ENCODE measurements around the gene GFI1. TPM values are rescaled to one million over a fixed set of nuclear protein-coding genes. Genes with fewer than 3 reads are reported as not detected.
"Not testable (repeated sequence)": the region's sequence is repeated elsewhere in the genome, so short reads cannot be mapped to it uniquely, and the experiment has no call there.

The GFI1 gene
- total RNA-seq (ENCODE audit: insufficient read depth, low replicate concordance), result 3.6 TPM

DNA sequence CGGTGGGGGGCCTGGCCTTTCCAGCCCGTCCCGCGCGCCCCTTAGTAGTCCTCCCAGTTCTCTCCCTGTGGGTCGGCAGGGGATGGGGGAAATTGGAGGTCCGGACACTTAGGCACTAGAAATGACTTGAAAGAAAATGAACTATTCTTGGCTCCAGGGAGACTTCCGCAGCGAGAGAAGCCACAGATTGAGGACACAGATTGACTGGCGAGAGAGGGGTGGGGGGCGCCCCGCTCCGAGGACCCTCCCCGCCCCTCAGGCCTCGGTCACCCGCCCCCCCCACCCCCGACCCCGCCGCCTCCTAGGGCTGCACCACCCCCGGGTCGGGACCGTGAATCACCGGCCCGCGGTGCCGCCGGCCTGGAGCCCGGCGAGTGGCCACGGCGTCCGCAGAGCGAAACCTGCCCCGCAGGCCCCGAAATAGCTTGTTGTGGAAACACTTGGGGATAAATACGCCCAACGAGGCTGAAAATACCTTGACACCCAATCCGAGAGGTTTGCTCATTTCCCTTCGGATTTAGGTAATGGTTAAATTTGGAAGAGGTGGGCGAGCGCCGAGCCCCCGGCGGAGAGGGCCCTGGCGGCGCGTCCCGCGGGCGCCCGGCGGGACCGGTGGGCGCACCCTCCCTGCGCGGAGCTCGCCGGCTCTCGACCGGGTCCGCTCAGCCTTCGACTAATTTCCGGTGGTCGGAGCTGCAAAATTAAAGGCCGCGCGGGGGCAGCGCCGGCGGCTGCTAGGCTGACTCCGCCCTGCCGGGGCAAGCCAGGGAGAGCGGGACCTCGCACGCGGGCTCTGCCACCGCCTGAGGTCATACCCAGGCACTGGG lies at the start of gene GFI1:
GFI1 (minus strand) TSS at position 675 of the 827 bp plus-strand sequence. CDS start 3,438 bp downstream, outside the sequence.
- no peak for DNase-seq (ENCODE audit: low spot score)

DNA sequence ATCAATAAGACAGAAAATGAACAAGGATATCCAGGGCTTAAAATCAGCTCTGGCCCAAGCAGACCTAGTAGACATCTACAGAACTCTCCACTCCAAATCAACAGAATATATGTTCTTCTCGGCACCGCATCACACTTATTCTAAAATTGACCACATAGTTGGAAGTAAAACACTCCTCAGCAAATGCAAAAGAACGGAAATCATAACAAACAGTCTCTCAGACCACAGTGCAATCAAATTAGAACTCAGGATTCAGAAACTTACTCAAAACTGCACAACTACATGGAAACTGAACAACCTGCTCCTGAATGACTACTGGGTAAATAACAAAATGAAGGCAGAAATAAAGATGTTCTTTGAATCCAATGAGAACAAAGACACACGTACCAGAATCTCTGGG lies 45.6 kb upstream of the GFI1 start:
- not testable (repeated sequence) for DNase-seq (ENCODE audit: low spot score)

DNA sequence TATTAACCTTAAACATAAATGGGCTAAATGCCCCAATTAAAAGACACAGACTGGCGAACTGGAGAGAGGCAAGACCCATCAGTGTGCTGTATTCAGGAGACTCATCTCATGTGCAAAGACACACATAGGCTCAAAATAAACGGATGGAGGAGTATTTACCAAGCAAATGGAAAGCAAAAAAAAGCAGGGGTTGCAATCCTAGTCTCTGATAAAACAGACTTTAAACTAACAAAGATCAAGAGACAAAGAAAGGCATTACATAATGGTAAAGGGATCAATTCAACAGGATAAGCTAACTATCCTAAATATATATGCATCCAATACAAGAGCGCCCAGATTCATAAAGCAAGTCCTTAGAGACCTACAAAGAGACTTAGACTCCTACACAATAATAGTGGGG lies 45.2 kb upstream of the GFI1 start:
- DNase-seq (ENCODE audit: low spot score), result not testable (repeated sequence)

DNA sequence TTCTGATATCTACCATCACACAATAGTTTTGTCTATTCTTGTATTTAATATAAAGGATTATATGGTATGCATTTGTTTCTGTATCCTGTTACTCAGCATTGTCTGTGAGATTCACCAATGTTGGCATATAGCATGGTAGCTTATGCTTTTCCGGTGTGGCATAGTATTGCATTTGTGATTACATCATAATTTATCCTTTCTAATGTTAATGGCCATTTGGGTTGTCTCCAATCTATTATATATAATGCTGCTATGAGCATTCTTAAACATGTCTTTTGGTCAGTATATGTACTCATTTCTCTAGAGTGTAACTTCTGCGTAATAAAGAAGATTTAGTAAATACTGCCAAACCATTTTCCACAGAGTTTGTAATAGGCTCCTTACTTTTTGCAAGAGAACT lies 40.9 kb upstream of the GFI1 start:
- no peak for DNase-seq (ENCODE audit: low spot score)

DNA sequence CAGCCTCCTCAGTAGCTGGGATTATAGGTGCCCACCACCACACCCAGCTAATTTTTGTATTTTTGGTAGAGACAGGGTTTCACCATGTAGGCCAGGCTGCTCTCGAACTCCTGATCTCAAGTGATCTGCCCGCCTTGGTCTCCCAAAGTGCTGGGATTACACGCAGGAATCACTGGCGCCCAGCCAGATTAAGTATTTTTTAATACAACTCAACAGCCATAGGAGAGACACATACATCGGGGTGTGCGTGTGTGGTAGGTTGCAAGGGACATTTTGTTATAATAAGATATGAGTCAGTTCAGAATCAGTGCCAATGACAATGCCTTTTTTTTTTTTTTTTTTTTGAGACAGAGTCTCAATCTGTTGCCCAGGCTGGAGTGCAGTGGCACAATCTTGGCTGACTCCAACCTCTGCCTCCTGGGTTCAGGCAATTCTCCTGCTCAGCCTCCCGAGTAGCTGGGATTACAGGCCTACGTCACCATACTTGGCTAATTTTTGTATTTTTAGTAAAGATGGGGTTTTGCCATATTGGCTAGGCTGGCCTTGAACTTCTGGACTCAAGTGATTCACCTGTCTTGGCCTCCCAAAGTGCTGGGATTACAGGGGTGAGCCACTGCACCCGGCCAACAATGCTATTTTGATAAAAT lies 38.3 kb upstream of the GFI1 start:
- not testable (repeated sequence) for DNase-seq (ENCODE audit: low spot score)

DNA sequence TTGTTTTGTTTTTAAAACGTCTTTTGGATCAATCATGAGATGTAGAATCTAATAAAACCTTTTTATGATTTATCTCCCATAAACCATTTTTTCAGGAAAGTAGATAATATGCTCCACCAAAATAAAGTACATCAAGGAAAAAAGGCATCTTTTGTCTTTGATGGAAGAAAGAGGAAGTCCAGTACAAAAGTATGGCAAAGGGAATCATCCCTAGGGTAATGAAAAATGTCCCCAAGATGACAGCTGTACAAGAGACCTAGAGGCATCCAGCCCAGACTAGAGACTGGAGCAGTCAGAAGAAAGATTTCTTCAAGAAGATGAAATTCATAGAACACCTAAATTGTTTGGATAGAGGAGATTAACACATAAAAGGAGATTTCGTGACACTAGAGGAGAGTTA lies 32.3 kb upstream of the GFI1 start:
- DNase-seq (ENCODE audit: low spot score), result no peak

DNA sequence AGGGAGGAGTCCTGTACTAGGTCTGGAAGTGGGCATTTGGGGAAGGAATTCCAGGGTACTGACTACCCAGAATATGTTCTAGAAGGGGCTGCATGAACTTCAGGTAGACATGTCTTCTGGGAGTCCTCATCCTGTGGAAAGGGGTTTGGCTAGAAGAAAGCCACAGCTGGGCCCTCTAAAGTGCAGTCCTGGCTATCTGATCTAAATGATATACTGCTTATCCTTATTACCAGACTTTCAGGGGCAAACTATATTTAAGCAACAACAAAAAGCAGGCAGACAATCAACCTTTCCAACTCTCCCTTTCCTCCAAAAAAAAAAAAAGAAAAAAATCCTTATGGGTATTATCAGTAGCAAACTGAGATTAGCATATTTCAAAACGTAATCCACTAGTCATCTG lies 29.8 kb upstream of the GFI1 start:
- no peak for DNase-seq (ENCODE audit: low spot score)

DNA sequence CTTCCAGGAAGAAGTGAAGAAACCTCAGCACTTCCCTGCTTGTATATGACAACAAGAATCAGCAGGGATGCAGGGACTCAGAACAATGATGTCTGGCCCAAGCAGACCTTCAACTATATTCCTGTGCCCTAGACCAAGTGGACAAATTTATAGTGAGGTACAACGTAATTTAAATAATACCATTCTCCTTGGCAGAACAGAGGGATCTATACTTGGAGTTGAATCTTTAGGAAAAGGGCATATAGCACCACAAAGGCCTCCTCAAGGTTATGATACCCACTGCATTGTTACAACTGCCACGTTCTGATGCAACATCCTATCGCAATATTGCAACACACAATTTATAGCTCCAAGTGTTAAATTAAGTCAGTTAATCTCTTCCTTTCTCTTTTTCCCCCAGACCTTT lies 29.1 kb upstream of the GFI1 start:
- no peak for DNase-seq (ENCODE audit: low spot score)

DNA sequence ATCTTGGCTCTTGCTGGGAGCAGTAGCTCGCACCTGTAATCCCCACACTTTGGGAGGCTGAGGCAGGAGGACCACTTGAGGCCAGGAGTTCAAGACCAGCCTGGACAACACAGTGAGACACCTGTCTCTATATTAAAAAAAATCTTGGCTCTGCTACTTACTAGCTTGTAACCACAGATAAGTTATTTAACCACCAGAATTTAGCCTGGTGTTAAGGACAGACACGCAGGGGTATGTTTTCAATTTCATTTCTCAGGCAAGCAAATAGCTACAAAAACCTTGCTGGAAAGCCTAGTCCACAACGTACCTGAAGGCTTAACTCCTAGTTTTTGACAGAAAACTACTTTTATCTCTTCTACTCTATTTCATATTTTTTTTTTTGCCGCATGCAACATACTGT lies 24.8 kb upstream of the GFI1 start:
- DNase-seq (ENCODE audit: low spot score), result no peak

DNA sequence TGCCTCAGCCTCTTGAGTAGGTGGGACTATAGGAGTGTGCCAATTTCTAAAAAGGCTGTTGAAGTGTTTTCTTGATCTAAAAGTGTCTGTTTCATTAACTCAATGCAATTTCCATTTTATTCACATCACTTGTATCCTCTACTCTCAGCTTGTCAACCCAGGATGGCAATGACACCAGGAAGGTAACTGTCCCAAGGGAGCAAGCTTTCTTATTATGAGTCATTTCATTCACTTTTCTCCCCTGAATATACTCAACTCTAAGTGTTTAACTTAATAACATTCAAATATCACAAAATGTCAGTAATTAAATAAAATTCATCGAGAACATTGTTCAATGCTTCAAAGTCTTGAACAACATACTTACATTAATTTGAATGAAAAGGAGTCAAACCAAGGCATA lies 22.9 kb upstream of the GFI1 start:
- no peak for DNase-seq (ENCODE audit: low spot score)

DNA sequence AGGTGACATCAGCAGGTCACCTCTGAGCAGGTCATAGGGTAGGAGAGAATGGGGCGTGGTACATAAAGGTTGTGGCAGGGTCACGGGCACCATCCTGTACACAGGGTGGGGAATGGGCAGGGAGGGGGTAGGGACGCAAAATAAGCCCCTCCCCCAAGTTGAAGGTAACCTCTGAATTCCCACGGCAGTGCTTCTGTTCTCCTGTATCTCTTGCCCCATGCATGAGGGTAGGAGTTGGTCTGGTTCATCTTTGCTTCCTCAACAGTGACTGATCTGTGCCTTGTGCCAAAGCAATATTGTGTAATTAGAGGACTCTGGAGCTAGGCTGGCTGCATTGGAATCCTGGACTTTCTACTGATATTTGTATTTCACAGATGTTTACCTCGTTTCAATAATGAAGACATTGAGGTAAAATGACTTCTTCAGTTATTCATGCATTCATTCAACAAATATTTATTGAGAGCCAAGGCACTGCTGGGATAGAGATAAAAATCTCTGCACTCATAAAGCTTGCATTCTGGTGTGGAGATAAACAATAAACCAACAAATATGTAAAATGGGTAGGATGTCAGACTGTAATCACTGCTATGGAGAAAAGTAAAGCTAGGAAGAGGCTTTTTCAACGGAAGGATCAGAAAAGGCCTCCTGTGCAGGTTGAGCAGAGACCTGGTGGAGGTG lies 18.4 kb upstream of the GFI1 start:
- no peak for DNase-seq (ENCODE audit: low spot score)

DNA sequence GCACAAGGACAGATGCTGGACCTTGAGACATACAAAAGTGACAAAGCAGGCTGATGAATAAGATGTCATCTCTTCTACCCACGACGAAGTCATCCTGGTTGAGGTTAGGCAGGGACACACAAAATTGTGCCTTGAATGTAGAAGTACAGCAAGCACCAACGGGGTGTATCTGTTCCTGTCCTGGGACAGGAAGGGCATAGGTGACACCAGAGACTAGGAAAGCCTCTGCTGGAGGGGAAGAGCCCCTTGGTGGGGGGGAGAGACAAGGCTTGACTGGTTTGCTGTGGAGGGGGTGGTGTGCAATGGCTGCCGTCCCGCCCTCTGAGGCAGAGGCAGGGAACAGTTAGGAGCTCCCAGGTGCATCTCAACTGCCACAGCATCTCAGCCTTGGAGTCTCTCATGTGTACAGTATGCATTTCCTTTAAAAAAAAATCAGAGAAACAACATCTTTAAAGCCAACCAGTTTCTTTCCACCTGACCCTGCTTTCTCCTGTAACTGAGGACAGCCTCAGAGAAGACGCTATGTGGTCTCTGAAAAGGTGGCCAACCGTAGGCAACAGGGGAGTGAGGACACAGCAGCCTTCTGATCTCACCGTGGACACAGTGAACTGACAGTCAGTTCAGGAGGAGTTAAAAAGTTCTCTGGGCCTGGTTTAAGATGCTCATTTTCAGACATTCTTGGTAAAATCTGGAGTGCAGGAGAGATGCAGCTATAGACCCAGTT lies 17.7 kb upstream of the GFI1 start:
- no peak for DNase-seq (ENCODE audit: low spot score)

DNA sequence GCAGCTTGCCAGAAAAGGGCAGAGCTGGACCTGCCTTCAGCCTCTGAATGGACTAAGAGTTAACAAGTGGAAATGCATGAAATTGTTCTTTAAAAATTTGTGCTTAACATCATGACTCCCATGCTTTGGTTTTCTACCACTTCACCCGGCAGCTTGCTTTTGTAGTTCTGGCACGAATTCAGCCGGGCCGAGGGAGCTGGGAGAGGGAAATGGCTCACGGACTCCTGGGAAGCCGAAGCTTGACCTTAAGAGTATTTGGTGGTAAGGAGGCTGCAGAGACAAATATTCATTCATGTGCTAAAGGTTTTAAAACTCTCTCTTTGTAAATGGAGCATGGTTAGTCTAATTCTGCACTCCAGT lies 17.2 kb upstream of the GFI1 start:
- DNase-seq (ENCODE audit: low spot score), result no peak

DNA sequence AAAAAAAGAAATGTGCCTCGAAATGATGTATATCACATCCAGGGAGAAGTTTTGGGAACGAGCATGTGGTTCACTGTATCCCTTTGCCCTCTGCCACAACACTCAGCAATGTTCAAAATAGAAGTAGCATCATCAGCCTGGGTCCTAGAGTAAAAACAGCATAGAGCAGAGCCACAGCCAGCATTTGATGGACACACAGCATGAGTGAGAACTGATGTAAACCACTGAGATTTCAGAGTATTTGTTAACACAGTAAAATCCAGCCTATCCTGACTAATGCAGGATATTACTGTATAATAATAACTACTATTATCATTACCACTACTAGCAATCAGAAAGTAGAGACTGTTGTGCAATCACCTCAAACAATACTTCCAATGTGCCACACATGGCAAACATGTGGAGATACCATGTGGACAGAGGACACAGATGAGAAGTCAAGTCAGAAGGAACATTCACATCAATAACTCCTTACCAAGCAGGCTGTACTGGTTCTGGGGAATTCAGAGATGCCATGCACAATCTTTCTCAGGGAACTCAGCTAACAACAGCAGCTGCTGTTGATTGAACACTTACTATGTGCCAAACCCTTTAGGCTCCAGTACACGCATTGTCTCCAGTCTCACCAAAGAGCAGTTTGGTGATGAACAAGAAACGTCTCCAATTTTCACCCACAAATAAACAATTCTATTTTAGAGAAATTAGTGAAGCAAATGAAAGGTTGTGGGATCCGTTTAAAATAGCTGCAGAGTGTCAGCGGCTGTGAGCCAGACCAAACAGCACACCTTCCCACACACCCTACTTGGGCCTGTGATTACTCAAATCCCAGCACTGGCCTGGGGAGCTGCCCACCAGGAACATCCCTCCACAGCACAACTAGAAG lies 16.6 kb upstream of the GFI1 start:
- DNase-seq (ENCODE audit: low spot score), result no peak

DNA sequence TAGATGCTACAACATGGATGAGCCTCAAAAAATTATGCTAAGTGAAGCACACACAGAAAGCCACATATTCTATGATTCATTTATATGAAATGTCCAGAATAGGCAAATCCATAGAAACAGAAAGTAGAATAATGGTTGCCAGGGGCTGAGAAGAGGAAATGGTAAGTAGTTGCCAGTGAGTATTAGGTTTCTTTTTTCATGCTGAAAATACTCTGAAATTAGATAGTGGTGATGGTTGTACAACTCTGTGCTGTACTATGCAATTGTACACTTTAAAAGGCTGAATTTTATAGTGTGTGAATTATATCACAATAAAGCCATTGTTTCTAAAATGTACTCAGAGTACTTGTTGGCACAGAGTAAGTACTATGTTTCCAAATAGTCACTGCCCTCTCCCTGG lies 15.5 kb upstream of the GFI1 start:
- no peak for DNase-seq (ENCODE audit: low spot score)

DNA sequence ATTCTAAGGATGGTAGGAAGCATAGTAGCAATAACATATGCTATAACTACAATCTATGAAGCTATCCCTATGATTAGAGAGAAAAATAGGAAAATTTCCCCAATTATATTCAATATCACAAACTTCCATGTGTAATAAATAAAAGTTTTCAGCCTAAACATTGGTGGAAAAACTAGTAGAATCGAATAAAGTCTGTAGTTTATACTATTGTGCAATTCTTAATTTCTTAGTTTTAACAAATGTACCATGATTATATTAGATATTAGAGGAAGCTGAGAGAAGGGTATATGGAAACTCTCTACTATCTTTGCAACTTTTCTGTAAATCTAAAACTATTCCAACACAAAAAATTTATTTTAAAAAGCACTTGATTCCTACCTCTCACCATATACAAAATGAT lies 13.8 kb upstream of the GFI1 start:
- no peak for DNase-seq (ENCODE audit: low spot score)

DNA sequence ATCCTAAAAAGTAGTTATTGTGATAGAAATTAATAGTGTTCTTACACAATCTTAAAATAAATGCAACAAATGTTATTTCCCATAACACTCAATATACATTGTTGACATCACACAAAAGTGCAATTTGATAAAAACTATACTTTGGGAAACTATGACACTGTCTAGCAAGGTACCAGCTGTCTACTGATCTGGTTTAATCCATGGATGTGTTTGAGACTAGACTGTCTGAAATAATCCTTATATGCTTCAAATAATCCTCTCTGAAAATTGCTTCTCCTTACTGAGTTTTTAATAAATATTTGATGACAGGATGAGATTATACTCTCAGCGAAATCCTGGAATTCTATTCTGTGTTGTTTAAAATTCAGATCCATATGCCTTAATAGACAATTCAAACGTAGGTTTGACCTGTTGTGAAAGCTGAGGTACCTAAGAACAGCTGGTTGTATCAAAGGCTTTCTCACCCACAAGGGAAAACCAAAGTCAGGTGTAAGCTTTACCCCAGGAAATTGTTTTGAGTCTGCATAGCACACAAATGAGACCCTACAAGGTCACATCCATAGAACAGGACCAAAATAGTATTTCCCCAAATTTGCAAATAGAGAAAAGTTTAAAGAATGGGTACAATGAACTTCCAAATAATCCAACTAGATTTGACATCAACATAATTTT lies 8.8 kb upstream of the GFI1 start:
- DNase-seq (ENCODE audit: low spot score), result no peak

DNA sequence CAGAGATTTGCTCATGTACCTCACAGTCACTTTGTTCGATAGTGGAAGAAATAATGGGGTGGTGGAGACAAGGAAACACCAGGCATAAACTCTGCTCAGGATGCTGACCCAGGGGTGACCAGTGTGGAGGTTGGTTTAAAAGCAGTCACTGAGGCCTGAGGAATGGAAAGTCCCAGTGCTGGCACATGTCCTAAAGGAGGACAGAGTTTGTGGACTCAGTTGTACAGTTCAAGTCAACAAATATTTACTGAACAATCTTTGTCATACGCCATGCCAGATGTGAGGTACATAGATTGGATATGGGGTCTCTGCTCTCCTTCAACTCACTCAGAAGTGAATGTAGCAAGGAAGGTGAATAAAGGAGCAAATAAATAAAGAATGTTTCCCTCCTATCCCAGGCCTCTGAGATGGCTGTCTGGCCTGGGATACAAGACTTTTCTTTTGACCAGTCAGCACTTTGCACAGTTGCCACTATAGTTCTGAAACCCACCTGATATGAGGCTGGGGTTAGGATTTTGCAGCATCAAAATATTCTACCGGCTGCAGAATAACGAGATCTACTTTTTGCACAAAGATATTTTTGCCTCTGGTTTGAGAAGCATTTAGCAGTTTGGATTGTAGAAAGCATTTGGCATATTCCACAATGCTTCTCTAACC lies 7.9 kb upstream of the GFI1 start:
- no peak for DNase-seq (ENCODE audit: low spot score)

DNA sequence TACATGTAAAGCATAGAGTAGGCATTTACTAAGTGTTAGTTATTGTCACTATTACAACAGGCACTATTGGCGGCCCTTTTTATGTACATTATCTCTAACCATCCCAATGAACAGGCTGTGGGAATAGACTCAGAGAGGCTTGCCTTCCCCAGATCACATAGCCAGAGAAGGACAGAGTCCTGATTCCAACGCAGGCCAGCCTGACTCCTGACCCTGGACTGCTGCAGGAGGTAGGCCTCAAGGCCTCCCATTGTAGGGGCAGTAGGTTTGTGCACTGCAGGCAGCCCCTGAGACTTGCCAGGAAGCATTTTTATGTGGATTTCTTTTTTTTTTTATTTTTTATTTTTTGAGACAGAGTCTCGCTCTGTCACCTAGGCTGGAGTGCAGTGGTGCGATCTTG lies 6.4 kb upstream of the GFI1 start:
- DNase-seq (ENCODE audit: low spot score), result no peak

DNA sequence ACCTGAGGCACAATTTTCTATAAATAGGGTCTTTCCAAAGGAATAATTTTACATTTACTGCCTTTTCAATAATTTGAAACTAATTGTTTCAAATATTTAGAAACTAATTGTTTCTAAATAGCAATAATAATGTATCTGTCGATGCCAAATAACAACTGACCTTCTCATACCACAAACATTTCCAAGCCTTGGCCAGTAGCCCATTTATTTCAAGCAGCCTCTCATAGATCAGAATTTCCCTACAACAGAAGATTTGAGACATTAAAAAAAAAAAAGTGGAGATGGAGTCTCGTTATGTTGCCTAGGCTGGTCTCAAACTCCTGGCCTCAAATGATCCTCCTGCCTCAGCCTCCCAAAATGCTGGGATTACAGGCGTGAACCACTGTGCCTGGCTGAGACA lies 2.1 kb upstream of the GFI1 start:
- no peak for DNase-seq (ENCODE audit: low spot score)

Measured in umbilical cord (tissue), 2 donors.